ENCODE results near the gene FARP2.

DNA sequence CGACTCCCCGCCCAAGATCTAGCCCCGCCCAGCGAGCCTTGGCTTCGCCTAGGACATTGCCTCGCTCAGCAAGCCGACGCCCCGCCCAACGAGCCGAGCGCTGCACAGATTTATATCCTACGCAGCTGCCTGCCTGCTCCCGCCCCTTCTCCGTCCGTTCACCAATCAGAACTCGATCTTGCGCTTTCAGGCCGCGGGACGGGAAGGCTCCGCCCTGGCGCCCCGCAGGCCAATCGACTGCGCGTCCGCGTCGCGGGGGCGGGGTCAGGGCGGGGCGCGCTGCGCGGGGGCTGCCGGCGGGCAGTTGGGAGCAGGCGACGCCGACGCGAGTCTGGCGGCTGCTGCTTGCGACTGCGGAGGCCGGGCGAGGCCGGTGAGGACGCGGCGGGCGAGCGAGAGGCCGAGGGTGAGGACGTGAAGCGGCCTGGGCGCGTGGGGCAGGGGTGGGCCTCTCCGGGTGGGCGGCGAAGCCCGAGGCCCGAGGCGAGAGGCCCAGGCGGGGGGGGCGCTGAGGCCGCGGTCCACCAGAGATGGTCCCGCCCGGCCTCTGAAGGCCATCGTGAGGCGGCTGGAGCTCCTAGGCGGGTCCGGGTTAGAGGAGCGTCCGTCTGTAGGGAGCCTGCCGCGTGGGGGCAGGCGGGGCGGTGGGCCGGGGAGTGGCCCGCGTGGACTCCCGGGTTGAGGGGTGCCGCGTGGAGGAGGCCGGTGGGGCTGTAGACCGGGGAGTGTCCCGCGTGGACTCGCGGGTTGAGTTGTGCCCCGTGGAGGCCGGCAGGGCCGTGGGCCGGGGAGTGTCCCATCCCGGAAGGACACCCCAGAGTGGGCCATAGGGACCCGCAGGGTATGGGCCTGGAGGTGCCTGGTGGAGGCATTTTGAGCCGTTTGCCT, at the start of gene FARP2:
- TF ChIP-seq, protein P1, sequence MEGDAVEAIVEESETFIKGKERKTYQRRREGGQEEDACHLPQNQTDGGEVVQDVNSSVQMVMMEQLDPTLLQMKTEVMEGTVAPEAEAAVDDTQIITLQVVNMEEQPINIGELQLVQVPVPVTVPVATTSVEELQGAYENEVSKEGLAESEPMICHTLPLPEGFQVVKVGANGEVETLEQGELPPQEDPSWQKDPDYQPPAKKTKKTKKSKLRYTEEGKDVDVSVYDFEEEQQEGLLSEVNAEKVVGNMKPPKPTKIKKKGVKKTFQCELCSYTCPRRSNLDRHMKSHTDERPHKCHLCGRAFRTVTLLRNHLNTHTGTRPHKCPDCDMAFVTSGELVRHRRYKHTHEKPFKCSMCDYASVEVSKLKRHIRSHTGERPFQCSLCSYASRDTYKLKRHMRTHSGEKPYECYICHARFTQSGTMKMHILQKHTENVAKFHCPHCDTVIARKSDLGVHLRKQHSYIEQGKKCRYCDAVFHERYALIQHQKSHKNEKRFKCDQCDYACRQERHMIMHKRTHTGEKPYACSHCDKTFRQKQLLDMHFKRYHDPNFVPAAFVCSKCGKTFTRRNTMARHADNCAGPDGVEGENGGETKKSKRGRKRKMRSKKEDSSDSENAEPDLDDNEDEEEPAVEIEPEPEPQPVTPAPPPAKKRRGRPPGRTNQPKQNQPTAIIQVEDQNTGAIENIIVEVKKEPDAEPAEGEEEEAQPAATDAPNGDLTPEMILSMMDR (IDR thresholded peaks at IDR 0.05): peak in 1 of 12 donors; percentile 7
- peak in 1 of 2 donors; percentile 91 for TF ChIP-seq POLR2A (IDR thresholded peaks at IDR 0.05)

Measured in heart left ventricle (tissue), 13 donors.